Erythroblast (primary cell): ENCODE data around the gene FBXW4.

Experiments used
- GATA1 ChIP-seq: IDR thresholded peaks from 2 replicates; pipeline ENCODE4 v1.6.1; 2011; ENCODE audit warnings: low read depth, mild to moderate bottlenecking, control low read depth, low read length, moderate library complexity
- POLR2A ChIP-seq: IDR thresholded peaks from 2 replicates; pipeline ENCODE4 v1.6.1; 2011; ENCODE audit warnings: mild to moderate bottlenecking, low read length

DNA sequence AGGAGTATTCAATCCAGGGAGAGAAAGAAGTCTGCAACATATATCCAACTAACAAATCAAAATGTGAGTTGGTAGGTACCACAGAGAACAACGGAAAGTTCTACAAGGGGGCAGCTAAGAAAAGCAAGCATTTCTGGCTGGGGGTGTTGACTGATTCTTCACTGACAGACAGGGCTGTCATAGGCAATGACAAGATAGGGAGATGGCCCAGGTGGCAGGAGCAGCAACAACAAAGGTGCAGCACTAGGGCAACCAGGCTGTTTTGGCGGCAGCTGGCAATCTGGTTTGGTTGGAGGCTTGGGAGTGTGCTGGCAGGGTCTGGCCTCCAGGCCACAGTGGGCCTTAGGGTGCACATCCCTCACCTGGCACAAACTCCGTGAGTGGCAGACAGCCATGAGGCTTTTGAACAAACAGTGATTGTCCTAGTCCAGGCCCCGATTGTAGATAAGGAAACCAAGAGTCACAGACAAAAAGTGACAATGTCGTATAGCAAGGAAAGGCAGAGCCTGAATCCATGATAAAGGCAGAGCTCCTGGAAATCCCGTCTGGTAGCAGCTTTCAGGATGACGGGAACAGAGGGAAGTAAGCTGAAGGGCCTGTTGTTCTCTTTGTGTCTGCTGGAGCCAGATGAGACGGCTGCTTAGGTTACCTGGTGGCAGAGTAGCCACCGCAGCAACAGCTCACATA, 78.4 kb downstream of the FBXW4 start:
- TF ChIP-seq POLR2A (no peak), GATA1 (no peak)
